LHCN-M2 (cell line): ENCODE results near the gene SMIM7. TPM values are rescaled to one million over a fixed set of nuclear protein-coding genes. Genes with fewer than 3 reads are reported as not detected.
A peak's percentile ranks its signal among the peaks of the same experiment; 100 is the strongest.

Source experiments
- DNase-seq: peaks from one replicate; pipeline ENCODE4 v3.0.0-alpha.2; 2012; ENCODE audit warnings: low read depth
- total RNA-seq: library from RNA; depleted of rRNA; stranded (reverse); fragments of >200 nt; gene quantifications from 2 replicates; pipeline ENCODE4 v1.2.3, GENCODE V29; 2014

SMIM7 gene
- total RNA-seq, 1 experiment from 2014 or later, result 97.1 TPM

DNA sequence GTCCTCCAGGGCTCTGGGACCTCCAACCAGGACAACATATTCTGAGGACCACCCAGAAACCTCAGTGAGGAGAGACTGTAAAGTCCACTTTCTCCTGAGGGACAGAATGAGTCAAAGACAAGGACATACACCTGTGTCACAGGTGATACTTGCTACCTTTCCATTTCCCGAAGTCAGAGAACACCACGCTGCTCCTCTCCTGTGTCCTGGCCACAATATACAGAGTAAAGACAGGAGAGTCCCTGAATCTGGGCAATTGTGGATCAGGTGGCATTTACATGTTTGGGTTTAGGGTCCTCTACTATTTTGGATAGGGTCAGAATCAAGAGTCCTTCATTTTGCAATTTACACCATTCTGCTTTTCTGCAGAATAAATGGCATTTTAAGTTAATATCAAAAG lies 36.9 kb downstream of the SMIM7 start:
- DNase-seq, result no peak

DNA sequence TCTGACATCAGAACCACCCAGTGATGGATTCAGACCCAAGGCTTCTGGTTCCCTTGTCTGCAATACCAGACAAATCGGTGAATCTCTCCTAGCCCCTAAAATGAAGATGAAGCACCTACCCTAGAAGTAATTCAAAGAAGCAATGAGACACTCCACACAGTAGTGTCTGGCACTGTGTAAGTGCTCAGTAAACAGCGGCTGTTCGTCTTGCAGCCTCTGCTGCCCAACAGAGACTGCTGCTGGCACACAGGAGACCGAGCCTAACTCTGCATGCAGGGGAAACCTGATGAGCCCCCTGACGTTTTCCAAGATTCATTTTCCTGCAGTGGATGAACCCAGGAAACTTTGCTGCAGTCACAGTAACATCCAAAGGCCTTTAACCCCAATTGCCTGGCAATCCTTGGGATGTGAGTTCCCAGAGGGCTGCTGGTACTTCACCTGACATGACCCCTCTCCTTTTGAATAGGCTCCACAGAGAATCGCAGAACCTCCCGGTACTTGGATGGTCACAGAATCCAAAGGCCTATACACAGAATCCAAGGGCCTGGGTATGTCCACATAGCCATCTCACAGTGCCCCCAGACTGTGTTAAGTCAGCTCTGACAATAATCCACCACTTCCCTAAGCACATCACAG lies 38.7 kb downstream of the SMIM7 start:
- DNase-seq, result no peak

DNA sequence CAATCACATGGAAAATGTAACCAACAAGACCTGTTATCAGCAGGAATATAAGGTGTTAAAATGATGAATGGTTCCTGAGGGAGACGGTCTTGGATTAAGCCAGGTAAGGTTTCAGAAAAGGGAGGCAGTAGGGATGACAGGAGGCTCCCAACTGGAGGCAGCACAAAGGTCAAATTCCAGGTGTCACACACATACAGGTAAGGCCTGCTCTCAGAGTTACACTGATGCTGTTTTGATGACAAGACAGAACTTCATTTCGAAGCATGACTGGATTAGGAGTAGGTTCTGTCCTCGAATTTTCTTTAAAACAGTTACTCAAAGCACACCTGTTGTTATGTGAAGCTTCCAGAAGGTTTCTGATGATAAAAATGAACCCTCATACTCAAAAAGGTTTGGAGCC lies 39.4 kb downstream of the SMIM7 start:
- no peak for DNase-seq

DNA sequence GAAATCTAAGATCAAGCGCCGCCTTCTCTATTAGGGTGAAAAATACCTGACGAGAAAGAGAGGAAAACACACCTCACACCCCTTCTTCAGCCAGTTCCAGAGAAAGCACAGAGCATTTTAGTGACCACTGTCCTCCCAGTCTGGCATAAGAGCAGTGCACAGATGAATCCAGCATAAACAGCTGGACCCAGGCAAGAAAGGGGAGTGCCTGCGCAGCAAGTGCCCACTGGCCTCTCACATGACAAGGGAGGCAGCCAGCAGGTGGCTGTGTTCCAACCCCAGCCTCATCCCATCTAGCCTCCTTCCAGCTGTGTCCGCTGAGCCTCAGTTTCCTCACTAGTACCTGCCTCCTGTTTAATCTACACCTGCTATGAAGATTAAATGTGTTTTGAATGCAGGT lies 39.9 kb downstream of the SMIM7 start:
- no peak for DNase-seq

DNA sequence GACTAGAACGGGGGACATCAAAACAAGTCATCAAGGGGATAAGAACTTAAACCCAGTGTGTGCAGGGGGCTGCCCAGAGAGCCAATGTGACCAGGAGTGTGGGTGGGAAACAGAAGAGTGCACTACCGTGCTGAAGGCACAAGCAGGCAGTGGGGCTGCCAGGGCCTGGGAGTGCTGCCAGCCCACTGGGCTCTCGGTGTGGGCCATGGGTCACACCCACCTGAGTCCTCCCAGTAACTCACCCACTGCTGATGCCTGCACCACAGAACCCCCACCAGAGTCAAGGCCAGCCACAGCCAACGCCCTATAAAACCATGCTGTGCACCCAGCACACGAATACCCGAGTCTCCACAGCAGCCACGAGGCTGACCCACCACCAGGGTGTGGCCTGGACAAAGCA lies 40.5 kb downstream of the SMIM7 start:
- DNase-seq, result peak; percentile 18

DNA sequence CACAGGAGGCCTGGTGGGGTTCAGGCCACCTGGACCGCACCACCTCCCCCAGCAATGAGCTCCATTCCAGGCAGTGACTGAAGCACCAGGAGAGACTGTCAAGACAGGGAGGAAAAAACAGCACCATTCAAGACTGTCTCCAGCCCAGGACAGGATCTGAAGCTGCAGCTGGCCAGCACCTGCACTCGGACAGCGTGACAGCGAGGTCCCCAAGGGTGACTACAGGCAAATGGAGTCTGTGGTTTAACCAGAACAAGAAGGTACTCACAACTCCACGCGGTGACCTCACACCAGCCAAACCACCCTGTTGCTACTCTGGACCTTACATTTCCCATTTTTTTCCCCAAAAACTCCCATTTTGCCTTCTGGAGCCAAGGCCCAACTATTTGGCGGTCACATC lies 41.7 kb downstream of the SMIM7 start:
- DNase-seq, result no peak

DNA sequence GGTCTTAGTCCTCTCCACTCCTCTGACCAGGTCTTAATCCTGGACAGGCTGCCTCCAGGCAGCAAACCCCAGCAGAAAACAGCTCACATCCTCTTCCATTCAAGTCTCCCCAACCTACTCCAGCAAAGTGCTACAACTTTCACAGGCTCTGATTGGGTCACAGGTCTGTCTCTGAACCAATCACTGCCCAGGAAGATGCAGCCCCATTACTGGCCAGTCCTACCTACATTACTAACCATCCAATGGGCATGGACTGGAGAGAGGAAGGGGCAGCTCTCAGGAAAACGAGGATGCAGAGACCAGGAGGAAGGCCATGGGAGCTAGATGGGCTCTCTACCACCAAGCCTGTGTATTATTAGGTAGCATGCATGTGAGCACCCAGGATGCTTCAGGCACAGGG lies 44.1 kb downstream of the SMIM7 start:
- DNase-seq, result peak; percentile 26

DNA sequence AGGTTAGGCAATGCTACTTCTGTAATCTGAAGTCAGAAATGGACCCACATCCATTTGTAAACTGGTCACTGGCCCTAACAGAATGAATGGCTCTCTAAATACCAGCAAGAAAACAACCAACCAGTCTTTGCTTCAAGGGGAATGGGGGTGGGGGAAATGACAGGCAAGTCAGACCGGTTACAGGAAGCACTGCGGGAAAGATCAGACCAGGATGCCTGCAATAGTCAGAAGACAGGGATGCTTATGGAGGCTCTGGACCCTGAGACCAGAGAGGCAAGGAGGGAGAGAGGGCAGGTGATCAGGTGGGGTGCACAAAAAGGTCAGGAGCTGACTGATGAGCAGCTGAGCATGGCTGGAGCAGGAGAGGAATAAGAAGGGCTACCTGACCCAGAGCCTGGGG lies 45.0 kb downstream of the SMIM7 start:
- DNase-seq, result no peak

DNA sequence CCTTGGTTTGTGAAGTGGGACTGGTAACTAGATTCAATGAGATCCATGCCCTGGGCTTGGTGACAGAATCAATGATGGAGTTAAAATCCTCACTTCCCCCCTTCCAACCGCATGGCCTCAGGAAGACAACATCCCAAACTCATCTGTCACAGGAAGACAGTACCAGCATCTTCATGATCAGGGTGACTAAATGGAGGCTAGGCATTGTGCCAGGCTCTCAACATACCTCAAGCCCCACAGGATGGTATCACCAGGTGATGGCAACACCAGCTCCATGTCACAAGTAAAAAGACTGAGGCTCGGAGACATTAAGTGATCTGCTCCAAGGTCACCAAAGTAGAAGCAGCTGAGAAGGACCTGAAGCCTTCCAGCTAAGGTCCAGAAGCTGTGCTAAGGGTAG lies 46.1 kb downstream of the SMIM7 start:
- no peak for DNase-seq

DNA sequence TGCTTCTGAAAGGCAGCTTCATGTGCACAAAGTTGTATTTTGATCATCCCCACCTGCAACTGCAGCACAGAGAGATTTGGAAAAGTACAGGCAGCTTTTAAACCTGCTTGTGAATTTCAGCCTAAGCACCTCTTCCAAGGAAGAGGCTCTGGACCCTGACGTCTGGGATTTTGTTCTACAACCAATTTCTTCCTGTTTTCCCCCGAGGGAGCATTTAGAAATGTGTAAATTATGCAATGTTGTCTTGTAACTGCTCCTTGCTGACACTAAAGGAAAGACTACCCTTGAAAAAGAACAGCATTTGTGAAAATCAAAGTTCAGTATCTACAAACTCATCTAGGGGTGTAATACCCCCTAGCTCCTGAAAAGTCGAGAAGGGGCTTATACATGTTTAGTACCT lies 47.3 kb downstream of the SMIM7 start:
- DNase-seq, result no peak

DNA sequence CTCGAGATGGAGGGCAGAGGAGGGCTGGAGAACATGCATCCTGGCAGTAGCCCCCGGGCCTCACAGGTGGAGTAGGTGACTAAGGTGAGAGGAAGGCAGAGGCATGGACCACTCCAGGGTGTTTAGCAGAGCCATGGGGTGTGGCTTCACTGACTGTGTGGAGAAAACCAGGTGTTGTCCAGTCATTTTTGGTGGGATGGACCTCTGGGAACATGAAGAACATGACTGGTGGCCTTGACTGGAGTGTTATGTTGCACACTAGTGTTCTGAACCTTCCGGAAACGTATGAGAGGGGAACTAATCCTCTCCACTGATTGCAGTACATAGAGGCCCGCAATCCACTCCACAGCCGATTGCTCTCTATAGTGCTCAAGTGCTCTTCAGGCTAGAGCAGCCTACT lies 48.8 kb downstream of the SMIM7 start:
- DNase-seq, result no peak

DNA sequence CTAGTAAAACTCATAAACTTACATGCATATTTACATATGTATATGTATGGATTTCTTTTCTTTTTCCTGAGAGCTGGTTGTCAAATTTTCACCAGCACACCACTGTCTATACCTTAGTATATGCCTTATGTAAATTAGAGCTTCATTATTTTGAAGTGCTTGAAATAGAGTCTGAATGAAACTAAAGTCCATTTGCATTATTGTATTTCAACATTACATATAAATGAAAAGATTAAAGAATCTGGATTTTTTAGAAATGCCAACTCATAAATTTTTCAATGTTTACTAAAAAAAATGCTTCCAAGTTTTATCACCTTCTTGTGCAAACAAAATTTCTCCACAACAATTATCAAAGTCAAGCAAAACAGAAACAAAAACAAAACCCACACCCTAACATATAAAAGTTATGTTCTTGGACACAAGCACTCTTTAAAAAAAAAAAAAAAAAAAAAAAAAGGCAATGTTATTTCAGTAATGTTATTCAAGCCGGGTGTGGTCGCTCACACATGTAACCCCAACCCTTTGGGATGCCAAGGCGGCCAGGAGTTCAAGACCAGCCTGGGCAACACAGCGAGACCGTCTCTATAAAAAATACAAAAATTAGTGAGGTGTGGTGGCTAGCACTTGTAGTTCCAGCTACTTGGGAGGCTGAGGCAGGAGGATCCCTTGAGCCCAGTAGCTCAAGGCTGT lies 50.3 kb downstream of the SMIM7 start:
- no peak for DNase-seq

DNA sequence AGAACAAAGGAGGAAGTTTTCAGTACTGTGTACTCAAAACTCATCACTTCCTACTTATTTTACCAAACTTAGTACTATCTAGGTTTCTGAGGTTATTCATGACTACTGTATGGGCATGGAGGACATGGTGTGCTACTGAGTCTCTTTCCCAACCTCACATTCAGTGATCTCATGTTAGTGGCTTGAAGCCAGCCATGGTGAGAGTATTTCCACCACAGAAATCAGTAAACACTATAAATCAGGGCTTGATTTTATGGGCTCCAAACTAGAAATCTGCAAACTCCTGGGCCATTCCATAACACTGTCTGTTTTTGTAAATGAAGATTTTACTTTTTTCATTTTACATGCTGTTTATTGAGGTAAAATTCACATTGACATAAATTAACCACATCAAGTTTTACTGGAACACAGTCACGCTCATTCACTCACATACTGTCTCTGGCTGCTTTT lies 51.6 kb downstream of the SMIM7 start:
- DNase-seq, result peak; percentile 85

DNA sequence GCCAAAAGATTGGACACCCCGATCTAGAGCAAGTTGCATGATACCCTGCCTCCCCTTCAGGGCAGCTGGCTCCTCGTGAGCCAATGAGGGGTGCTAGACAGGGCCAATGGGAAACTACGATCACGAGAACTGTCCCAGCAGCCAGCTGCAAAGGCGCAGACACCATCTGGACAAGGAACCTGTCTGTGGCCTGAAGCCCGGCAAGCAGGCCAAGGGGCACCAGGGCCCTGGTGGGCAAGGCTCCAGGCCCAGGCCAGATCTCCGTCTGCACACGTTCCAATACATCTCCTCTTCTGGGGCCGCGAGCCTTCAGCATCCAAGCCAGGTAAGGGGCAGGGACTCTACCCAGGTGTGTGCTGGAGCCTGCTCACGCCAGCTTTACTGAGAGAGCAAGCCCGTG lies 52.1 kb downstream of the SMIM7 start:
- DNase-seq, result no peak

DNA sequence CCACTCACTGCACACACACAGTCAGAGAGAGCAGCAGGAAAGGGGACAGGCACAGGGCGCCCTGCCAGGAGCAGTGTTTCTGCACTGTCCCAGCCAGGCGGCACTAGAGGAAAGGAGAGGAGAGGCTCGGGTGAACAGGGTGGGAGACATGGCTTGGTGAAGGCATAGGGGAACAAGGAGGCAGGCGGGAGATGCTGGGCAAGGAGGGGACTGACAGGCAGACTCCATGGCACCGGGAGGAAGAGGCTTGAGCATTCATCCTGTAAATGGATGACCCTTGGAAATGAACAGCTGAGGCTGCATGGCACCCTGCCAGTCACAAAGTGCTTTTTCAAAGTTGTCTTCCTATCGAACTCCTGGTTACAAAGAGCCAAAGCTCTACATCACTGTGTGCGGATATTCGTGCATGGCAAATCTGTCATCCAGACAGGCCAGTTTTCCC lies 54.4 kb downstream of the SMIM7 start:
- DNase-seq, result peak; percentile 80

DNA sequence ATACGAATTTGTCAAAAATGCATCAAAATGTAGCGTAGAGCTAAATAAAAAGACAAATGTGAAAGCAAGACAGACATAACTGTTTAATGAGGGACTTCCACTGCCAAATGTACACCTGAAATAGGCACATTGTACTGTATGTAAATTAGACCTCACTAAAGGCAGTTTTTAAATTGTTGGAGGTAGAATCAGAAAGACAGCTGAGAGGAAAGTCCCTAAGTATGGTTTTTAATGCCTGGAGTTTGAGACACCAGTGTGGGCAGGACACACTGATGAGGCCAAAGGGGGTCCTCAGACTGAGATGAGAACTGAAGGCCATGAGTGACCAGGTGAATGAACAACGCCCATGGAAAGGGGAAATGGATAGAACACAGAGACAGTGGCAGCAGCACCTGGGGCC lies 54.8 kb downstream of the SMIM7 start:
- no peak for DNase-seq

DNA sequence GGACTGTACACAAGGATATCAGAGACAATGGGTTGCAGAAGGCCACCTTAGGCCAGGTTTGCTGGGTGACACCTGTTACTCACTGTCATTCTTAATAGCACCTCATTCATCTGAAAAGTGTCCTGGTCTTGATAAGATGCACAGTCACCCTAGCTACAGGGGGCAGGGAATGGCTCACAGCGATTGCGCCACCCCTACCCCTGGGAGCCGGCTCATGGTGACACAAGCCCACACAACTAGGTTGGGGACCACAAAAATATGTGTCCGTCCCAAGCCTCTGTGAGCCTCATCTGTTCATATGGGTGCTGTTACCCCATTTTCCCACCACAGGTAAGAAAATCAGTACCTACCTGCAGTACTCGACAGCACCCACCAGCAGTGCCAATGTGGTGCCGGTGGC lies 55.3 kb downstream of the SMIM7 start:
- DNase-seq, result no peak

DNA sequence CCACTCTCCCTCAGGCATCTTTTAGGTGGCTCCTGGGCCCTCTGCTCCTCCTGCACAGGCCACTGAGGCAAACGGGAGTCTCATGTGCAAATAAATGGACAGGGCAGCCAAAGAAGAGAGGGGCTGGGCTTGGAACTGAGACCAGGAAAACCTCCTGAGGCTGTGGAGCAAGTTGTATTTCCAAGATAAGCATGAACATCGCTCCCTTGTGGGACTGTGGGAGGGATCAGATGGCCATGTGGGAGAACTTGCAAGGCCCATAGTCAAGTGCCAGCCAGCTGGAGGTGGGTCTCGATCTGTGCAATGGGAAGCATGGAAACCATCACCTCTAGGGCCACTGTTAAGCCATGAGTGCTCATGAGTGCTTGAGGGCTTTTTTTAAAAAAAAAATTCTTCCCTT lies 56.9 kb downstream of the SMIM7 start:
- DNase-seq, result no peak

DNA sequence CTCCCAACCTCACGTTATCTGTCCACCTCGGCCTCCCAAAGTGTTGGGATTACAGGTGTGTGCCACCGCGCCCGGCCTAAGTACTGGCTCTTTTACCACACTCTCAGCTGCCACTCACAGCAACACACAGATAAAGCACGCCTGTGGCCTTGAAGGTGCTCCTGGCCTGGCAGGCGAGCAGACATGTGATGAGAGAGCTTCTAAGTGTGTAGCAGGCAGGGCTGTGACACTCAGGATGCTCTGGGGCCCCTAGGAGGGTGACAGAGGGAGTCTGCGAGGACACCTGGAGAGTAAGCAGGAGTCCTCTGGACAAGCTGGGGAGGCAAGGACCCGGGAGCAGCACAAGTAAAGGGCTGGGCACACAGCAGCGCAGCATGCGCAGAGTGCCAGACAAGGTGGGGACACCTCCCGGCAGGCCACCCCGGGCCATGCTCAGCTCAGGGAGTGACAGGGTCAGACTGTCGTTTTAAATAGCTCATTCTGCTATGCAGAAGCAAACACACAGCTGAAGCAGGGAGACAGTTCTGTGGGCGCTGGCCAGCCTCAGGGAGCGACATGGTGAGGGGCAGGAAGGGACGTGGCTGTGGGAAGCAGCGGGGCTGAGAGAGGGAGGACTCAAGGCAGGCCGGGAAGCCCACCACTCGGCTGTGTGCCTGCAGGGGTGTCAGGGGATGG lies 58.4 kb downstream of the SMIM7 start:
- DNase-seq, result no peak

DNA sequence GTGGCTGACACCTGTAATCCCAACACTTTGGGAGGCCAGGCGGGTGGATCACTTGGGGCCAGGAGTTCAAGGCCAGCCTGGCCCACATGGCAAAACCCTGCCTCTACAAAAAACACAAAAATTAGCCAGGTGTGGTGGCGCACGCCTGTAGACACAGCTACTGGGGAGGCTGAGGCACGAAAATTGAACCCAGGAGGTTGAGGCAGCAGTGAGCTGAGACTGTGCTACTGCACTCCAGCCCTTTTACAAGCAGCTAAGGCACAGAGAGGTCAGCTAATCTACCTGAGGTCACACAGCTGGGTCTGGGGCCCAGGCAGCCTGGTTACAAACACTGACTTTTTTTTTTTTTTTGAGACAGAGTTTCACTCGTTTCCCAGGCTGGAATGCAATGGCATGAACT lies 59.1 kb downstream of the SMIM7 start:
- DNase-seq, result no peak

DNA sequence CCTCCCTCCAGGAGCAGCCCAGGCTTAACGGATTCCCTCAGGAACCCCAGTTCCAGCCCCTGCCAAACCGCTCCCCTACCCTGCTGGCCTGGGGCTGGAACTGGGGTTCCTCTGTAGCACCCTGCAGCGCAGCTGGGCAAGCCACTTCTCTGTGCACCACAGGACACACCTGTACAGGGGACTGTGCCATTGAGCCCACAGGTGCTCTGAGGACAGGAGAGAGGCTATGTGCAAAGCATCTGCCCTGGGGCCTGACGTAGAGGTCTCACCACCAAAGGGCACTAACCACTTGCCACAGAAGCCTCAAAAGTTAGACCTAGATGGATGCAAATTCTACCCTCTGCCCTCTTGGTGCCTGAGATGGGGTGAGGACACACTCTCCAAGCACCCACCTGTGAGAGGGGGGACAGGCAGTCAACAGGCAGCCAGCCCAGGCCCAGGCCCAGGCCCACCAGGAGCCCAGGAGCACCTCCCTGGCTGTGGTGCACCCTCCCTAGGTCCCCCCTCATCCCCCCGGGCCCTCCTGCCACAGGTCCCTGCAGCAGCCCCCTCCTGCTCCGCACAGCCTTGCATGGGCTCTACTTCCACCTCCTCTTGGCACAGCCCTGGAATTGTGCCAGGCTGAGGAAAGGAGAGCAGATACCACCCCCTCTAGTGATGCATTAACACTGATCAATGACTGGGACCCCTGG lies 60.1 kb downstream of the SMIM7 start:
- no peak for DNase-seq

DNA sequence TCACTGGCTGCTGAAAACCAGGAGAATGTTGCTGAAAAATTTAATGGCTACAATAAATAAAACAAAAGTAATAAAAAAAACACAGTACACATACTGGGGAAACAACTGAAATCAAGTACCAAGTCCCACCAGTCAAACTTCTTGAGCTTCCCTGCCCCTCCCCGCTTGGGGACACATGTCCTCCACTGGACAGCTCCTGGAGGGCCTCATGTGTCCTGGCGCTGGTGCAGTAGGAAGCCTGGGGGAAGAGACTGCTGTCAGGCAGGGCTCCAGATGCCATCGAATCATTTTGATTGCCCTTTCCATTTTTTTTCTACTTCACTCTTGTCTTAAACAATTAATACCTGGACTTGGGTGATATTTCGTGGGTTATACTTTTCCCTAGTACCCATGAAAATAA lies 61.1 kb downstream of the SMIM7 start:
- DNase-seq, result no peak
